ENCODE measurements around the gene CDC6. TPM values are rescaled to one million over a fixed set of nuclear protein-coding genes. Genes with fewer than 3 reads are reported as not detected.
"Not testable (repeated sequence)": the region's sequence is repeated elsewhere in the genome, so short reads cannot be mapped to it uniquely, and the experiment has no call there.

Gene CDC6
- total RNA-seq, 1 donor from 2014 or later: 65.3 TPM

GRCh38 chr17:40295488-40296436 lies 8.1 kb downstream of the CDC6 start:
- TF ChIP-seq EZH2 (IDR thresholded peaks at IDR 0.05): no peak
- TF ChIP-seq CTCF (IDR thresholded peaks at IDR 0.05): no peak
- no peak for TF ChIP-seq EZH2phosphoT487 (IDR thresholded peaks at IDR 0.05)
- H3K9me3 Mint-ChIP-seq: no peaks in the 10 kb centered on the region
- Histone ChIP-seq H3K79me2 (ENCODE audit: low read depth) (peaks cover 28% of the 10 kb centered on the region), H2AFZ (replicated peaks) (no peak overlapping the region), H3K4me1 (peaks cover 17% of the 10 kb centered on the region), H3K4me3 (no peak overlapping the region), H3K36me3 (peaks cover 16% of the 10 kb centered on the region), H3K4me2 (peak overlapping the region; percentile 28), H4K20me1 (ENCODE audit: low read depth) (peaks cover 36% of the 10 kb centered on the region), H3K9me3 (ENCODE audit: low read depth) (no peaks in the 10 kb centered on the region), H3K27ac (peak overlapping the region; percentile 42), H3K27me3 (no peaks in the 10 kb centered on the region), H3K9ac (no peak overlapping the region), H3F3A (ENCODE audit: low read depth) (peaks cover 56% of the 10 kb centered on the region)
- no peak overlapping the region for H3K4me3 Mint-ChIP-seq
- no peak for DNase-seq (ENCODE audit: low spot score)
- peaks cover 13% of the 10 kb centered on the region for H3K4me1 Mint-ChIP-seq
- H3K36me3 Mint-ChIP-seq: peaks cover 31% of the 10 kb centered on the region
- H3K27ac Mint-ChIP-seq: no peak overlapping the region
- no peaks in the 10 kb centered on the region for H3K27me3 Mint-ChIP-seq (ENCODE audit: insufficient read depth, low read depth)

DNA sequence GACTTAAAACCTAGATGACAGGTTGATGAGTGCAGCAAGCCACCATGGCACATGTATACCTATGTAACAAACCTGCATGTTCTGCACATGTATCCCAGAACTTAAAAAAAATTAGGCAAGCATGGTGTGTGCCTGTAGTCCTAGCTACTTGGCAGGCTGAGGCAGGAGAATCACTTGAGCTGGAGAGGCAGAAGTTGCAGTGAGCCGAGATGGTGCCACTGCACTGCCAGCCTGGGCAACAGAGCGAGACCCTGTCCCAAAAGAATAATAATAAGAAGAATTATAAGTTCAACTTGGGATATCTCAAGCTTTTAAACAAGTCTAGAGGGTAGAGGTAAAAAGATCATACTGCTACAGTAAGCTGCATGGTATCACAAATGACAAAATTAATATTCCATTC lies 9.8 kb downstream of the CDC6 start:
- Histone ChIP-seq H3K4me1 (peaks cover 11% of the 10 kb centered on the region), H3K27me3 (no peaks in the 10 kb centered on the region), H3K4me3 (no peak overlapping the region), H3K4me2 (no peak overlapping the region), H3K9me3 (ENCODE audit: low read depth) (no peaks in the 10 kb centered on the region), H4K20me1 (ENCODE audit: low read depth) (peaks cover 33% of the 10 kb centered on the region), H3K9ac (no peak overlapping the region), H3K79me2 (ENCODE audit: low read depth) (peaks cover 14% of the 10 kb centered on the region), H3K27ac (no peak overlapping the region), H3K36me3 (peaks cover 14% of the 10 kb centered on the region), H2AFZ (replicated peaks) (no peak overlapping the region), H3F3A (ENCODE audit: low read depth) (peaks cover 64% of the 10 kb centered on the region)
- no peak for DNase-seq (ENCODE audit: low spot score)
- Mint-ChIP-seq H3K4me1 (peaks cover 10% of the 10 kb centered on the region), H3K27ac (no peak overlapping the region), H3K4me3 (no peak overlapping the region), H3K9me3 (no peaks in the 10 kb centered on the region), H3K27me3 (ENCODE audit: insufficient read depth, low read depth) (no peaks in the 10 kb centered on the region), H3K36me3 (peaks cover 28% of the 10 kb centered on the region)
- TF ChIP-seq CTCF (IDR thresholded peaks at IDR 0.05): no peak

GRCh38 chr17:40298726-40299125 lies 11.0 kb downstream of the CDC6 start:
- H3K79me2 ChIP-seq (ENCODE audit: low read depth): peaks cover 14% of the 10 kb centered on the region
- H3K36me3 ChIP-seq: peaks cover 11% of the 10 kb centered on the region
- H3K4me3 Mint-ChIP-seq: no peak overlapping the region
- no peak overlapping the region for H3K4me2 ChIP-seq
- H3K9me3 Mint-ChIP-seq: no peaks in the 10 kb centered on the region
- no peak overlapping the region for H3K9ac ChIP-seq
- no peak overlapping the region for H3K4me3 ChIP-seq
- no peaks in the 10 kb centered on the region for H3K27me3 Mint-ChIP-seq (ENCODE audit: insufficient read depth, low read depth)
- no peak overlapping the region for H3K27ac Mint-ChIP-seq
- no peak for TF ChIP-seq CTCF (IDR thresholded peaks at IDR 0.05)
- H4K20me1 ChIP-seq (ENCODE audit: low read depth): peaks cover 36% of the 10 kb centered on the region
- no peaks in the 10 kb centered on the region for H3K9me3 ChIP-seq (ENCODE audit: low read depth)
- no peak overlapping the region for H3K27ac ChIP-seq
- no peaks in the 10 kb centered on the region for H3K27me3 ChIP-seq
- H3F3A ChIP-seq (ENCODE audit: low read depth): peaks cover 57% of the 10 kb centered on the region
- no peak for DNase-seq (ENCODE audit: low spot score)
- H3K36me3 Mint-ChIP-seq: peaks cover 23% of the 10 kb centered on the region
- H3K4me1 Mint-ChIP-seq: peaks cover 17% of the 10 kb centered on the region
- no peak overlapping the region for H2AFZ ChIP-seq (replicated peaks)
- peaks cover 11% of the 10 kb centered on the region for H3K4me1 ChIP-seq

DNA sequence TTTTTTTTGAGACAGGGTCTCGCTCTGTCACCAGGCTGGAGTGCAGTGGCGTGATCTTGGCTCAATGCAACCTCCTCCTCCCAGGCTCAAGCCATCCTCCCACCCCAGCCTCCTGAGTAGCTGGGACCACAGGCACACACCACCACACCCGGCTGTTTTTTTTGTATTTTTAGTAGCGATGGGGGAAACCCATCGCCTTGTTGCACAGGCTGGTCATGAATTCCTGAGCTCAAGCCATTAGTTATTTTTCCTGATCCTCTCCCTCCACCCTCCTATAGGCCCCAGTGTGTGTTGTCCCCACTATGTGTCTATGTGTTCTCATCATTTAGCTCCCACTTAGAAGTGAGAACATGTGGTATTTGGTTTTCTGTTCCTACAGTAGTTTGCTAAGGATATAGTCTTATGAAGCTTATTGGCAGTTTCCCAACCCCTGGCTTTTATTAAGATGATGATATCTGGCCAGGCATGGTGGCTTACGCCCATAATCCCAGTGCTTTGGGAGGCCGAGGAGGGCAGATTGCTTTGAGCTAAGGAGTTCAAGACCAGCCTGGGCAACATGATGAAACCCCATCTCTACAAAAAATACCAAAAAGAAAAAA lies 11.6 kb downstream of the CDC6 start:
- not testable (repeated sequence) for H3K27ac Mint-ChIP-seq; H3K27ac ChIP-seq; H3K27me3 Mint-ChIP-seq (ENCODE audit: insufficient read depth, low read depth)

More for the DNA sequence above, 11.6 kb downstream of the CDC6 start:
- H3K4me3 Mint-ChIP-seq; H3K9me3 Mint-ChIP-seq; H3K27me3 ChIP-seq; H3K9me3 ChIP-seq (ENCODE audit: low read depth); H3K36me3 ChIP-seq; H3K4me3 ChIP-seq; H3K9ac ChIP-seq; DNase-seq (ENCODE audit: low spot score); H3K4me2 ChIP-seq; H2AFZ ChIP-seq (replicated peaks): not testable (repeated sequence)
- Histone ChIP-seq H3K79me2 (ENCODE audit: low read depth) (peaks cover 14% of the 10 kb centered on the region), H3F3A (ENCODE audit: low read depth) (peaks cover 52% of the 10 kb centered on the region), H3K4me1 (peaks cover 11% of the 10 kb centered on the region), H4K20me1 (ENCODE audit: low read depth) (peaks cover 36% of the 10 kb centered on the region)
- H3K36me3 Mint-ChIP-seq: peaks cover 21% of the 10 kb centered on the region
- peaks cover 21% of the 10 kb centered on the region for H3K4me1 Mint-ChIP-seq
